Measurements from ENCODE around the gene PPFIA2. TPM values are rescaled to one million over a fixed set of nuclear protein-coding genes. Genes with fewer than 3 reads are reported as not detected.
A peak's percentile ranks its signal among the peaks of the same experiment; 100 is the strongest.

The PPFIA2 gene
- total RNA-seq, 1 experiment from 2014 or later = not detected

GRCh38 chr12:81360916-81361315, 398.2 kb downstream of the PPFIA2 start:
- Histone ChIP-seq H3K4me3 (ENCODE audit: low read length) (no peak overlapping the region), H3K27me3 (ENCODE audit: low read length) (no peaks in the 10 kb centered on the region), H3K9me2 (replicated peaks; ENCODE audit: low read length) (no peaks in the 10 kb centered on the region), H3K9ac (ENCODE audit: low read length) (no peak overlapping the region), H3K4me1 (ENCODE audit: insufficient read depth, low read length) (no peaks in the 10 kb centered on the region), H3K9me3 (ENCODE audit: low read length) (no peaks in the 10 kb centered on the region), H3K27ac (ENCODE audit: low read length) (no peak overlapping the region), H3K79me2 (ENCODE audit: low read length) (no peaks in the 10 kb centered on the region), H3F3A (ENCODE audit: low read length, unreplicated experiment) (no peaks in the 10 kb centered on the region), H2AFZ (ENCODE audit: low read length) (no peak overlapping the region), H3K4me2 (ENCODE audit: low read length) (no peak overlapping the region), H3K36me3 (ENCODE audit: low read depth, low read length) (no peaks in the 10 kb centered on the region), H4K20me1 (ENCODE audit: low read length) (no peaks in the 10 kb centered on the region)
- no peak for TF ChIP-seq CTCF (conservative IDR thresholded peaks at IDR 0.05; ENCODE audit: low read depth, low read length)
- no peak for TF ChIP-seq EZH2phosphoT487 (IDR thresholded peaks at IDR 0.05; ENCODE audit: borderline replicate concordance, low read length)
- no peak for TF ChIP-seq EZH2 (IDR thresholded peaks at IDR 0.05; ENCODE audit: low read length, unreplicated experiment)
- ATAC-seq (no peak), DNase-seq (no peak)
- POLR2A ChIA-PET (ENCODE audit: unreplicated experiment) = no interaction called here
- no TSS peak for BruUV-seq (replicated peaks)
- CTCF ChIA-PET = no interaction called here
- intact Hi-C loops (cut with micrococcal nuclease) = no loop called here

GRCh38 chr12:81359736-81360135, 399.4 kb downstream of the PPFIA2 start:
- no peaks in the 10 kb centered on the region for H3K4me1 ChIP-seq (ENCODE audit: insufficient read depth, low read length)
- POLR2A ChIA-PET (ENCODE audit: unreplicated experiment) = no interaction called here
- H3K4me3 ChIP-seq (ENCODE audit: low read length) = no peak overlapping the region
- no peaks in the 10 kb centered on the region for H3K9me3 ChIP-seq (ENCODE audit: low read length)
- H3K36me3 ChIP-seq (ENCODE audit: low read depth, low read length) = no peaks in the 10 kb centered on the region
- H3K79me2 ChIP-seq (ENCODE audit: low read length) = no peaks in the 10 kb centered on the region
- H3F3A ChIP-seq (ENCODE audit: low read length, unreplicated experiment) = no peaks in the 10 kb centered on the region
- no TSS peak for BruUV-seq (replicated peaks)
- H4K20me1 ChIP-seq (ENCODE audit: low read length) = no peaks in the 10 kb centered on the region
- DNase-seq (no peak), ATAC-seq (no peak)
- no peak overlapping the region for H3K27ac ChIP-seq (ENCODE audit: low read length)
- H3K9ac ChIP-seq (ENCODE audit: low read length) = no peak overlapping the region
- H3K27me3 ChIP-seq (ENCODE audit: low read length) = no peaks in the 10 kb centered on the region
- intact Hi-C loops (cut with micrococcal nuclease) = no loop called here
- no peak overlapping the region for H3K4me2 ChIP-seq (ENCODE audit: low read length)
- TF ChIP-seq CTCF (conservative IDR thresholded peaks at IDR 0.05; ENCODE audit: low read depth, low read length) (no peak), EZH2 (IDR thresholded peaks at IDR 0.05; ENCODE audit: low read length, unreplicated experiment) (no peak), EZH2phosphoT487 (IDR thresholded peaks at IDR 0.05; ENCODE audit: borderline replicate concordance, low read length) (no peak)
- H3K9me2 ChIP-seq (replicated peaks; ENCODE audit: low read length) = no peaks in the 10 kb centered on the region
- no peak overlapping the region for H2AFZ ChIP-seq (ENCODE audit: low read length)
- CTCF ChIA-PET = no interaction called here

GRCh38 chr12:81354327-81354932, 404.7 kb downstream of the PPFIA2 start:
- BruUV-seq (replicated peaks) = no TSS peak
- Histone ChIP-seq H3K4me1 (ENCODE audit: insufficient read depth, low read length) (no peaks in the 10 kb centered on the region), H3K4me3 (ENCODE audit: low read length) (peak overlapping the region; percentile 44; the same call in 1 of the 2 replicates), H3K79me2 (ENCODE audit: low read length) (no peaks in the 10 kb centered on the region), H4K20me1 (ENCODE audit: low read length) (no peaks in the 10 kb centered on the region), H3K27me3 (ENCODE audit: low read length) (no peaks in the 10 kb centered on the region), H3K36me3 (ENCODE audit: low read depth, low read length) (no peaks in the 10 kb centered on the region), H3K9ac (ENCODE audit: low read length) (no peak overlapping the region), H3K9me3 (ENCODE audit: low read length) (no peaks in the 10 kb centered on the region), H3K4me2 (ENCODE audit: low read length) (peak overlapping the region; percentile 49), H2AFZ (ENCODE audit: low read length) (peak overlapping the region; percentile 18; the same call in 1 of the 2 replicates), H3K27ac (ENCODE audit: low read length) (no peak overlapping the region), H3F3A (ENCODE audit: low read length, unreplicated experiment) (no peaks in the 10 kb centered on the region), H3K9me2 (replicated peaks; ENCODE audit: low read length) (no peaks in the 10 kb centered on the region)
- TF ChIP-seq EZH2 (IDR thresholded peaks at IDR 0.05; ENCODE audit: low read length, unreplicated experiment) (no peak), CTCF (conservative IDR thresholded peaks at IDR 0.05; ENCODE audit: low read depth, low read length) (no peak), EZH2phosphoT487 (IDR thresholded peaks at IDR 0.05; ENCODE audit: borderline replicate concordance, low read length) (no peak)
- DNase-seq (no peak), ATAC-seq (no peak)
- ChIA-PET POLR2A (ENCODE audit: unreplicated experiment) (no interaction called here), CTCF (no interaction called here)
- intact Hi-C loops (cut with micrococcal nuclease) = no loop called here

All from PC-3 (cell line).